Measurements from ENCODE around the gene FERMT2. TPM values are rescaled to one million over a fixed set of nuclear protein-coding genes. Genes with fewer than 3 reads are reported as not detected.

The FERMT2 gene
- total and polyA plus RNA-seq, 4 donors, result 33.2 to 170 (median 66.6) TPM

GRCh38 chr14:52852810-52853521 lies 97.9 kb downstream of the FERMT2 start:
- Histone ChIP-seq H3K36me3 (ENCODE audit: control insufficient read depth in 4 of 4, insufficient read depth in 4 of 4, low read length in 4 of 4) (peaks cover 3 to 9% (median 7%) of the 10 kb centered on the region in 4 donors), H3K9me3 (ENCODE audit: control insufficient read depth in 4 of 4, insufficient read depth in 3 of 4, low read length in 3 of 4) (no peaks in the 10 kb centered on the region), H3K4me3 (no peak overlapping the region), H3K27me3 (ENCODE audit: control insufficient read depth in 3 of 3, insufficient read depth in 3 of 3, low read length in 2 of 3) (no peaks in the 10 kb centered on the region), H3K27ac (ENCODE audit: low read depth in 1 of 2, low read length in 1 of 2) (no peak overlapping the region), H3K4me1 (ENCODE audit: control insufficient read depth in 5 of 5, insufficient read depth in 5 of 5, low read length in 5 of 5) (peaks cover 0 to 24% (median 6%) of the 10 kb centered on the region in 5 donors), H3K9ac (ENCODE audit: insufficient read depth in 1 of 2, low read length in 2 of 2) (no peak overlapping the region)
- no peak for ATAC-seq (ENCODE audit: insufficient read depth, low FRiP score)
- TF ChIP-seq CTCF (IDR thresholded peaks at IDR 0.05; ENCODE audit: control extremely low read depth, extremely low read depth), result no peak
- 56 to 64% methylated on average over 2 of the region's 2 CpGs for WGBS, 2 donors
- DNase-seq, result peak; percentile 60 to 96 (median 94)

GRCh38 chr14:52850451-52850909 lies 100.4 kb downstream of the FERMT2 start:
- WGBS, 2 donors, result 90 to 95% methylated on average over 7 of the region's 7 CpGs
- no peak overlapping the region for H3K9ac ChIP-seq (ENCODE audit: insufficient read depth in 1 of 2, low read length in 2 of 2)
- H3K36me3 ChIP-seq (ENCODE audit: control insufficient read depth in 4 of 4, insufficient read depth in 4 of 4, low read length in 4 of 4), result no peaks in the 10 kb centered on the region
- no peaks in the 10 kb centered on the region for H3K27me3 ChIP-seq (ENCODE audit: control insufficient read depth in 3 of 3, insufficient read depth in 3 of 3, low read length in 2 of 3)
- no peak overlapping the region for H3K27ac ChIP-seq (ENCODE audit: low read depth in 1 of 2, low read length in 1 of 2)
- no peak for DNase-seq
- no peak for TF ChIP-seq CTCF (IDR thresholded peaks at IDR 0.05; ENCODE audit: control extremely low read depth, extremely low read depth)
- ATAC-seq (ENCODE audit: insufficient read depth, low FRiP score), result no peak
- H3K4me3 ChIP-seq, result no peak overlapping the region
- no peaks in the 10 kb centered on the region for H3K9me3 ChIP-seq (ENCODE audit: control insufficient read depth in 4 of 4, insufficient read depth in 3 of 4, low read length in 3 of 4)
- H3K4me1 ChIP-seq (ENCODE audit: control insufficient read depth in 5 of 5, insufficient read depth in 5 of 5, low read length in 5 of 5), result peaks cover 0 to 24% (median 6%) of the 10 kb centered on the region in 5 donors

- Histone ChIP-seq H3K9ac (ENCODE audit: insufficient read depth in 1 of 2, low read length in 2 of 2) (no peak overlapping the region), H3K27me3 (ENCODE audit: control insufficient read depth in 3 of 3, insufficient read depth in 3 of 3, low read length in 2 of 3) (no peaks in the 10 kb centered on the region)
- WGBS, 2 donors, result 88 to 98% methylated on average over 5 of the region's 5 CpGs
Observed at GRCh38 chr14:52848626-52849025, 102.2 kb downstream of the FERMT2 start.

More at GRCh38 chr14:52848626-52849025, 102.2 kb downstream of the FERMT2 start:
- no peak for ATAC-seq (ENCODE audit: insufficient read depth, low FRiP score)
- Histone ChIP-seq H3K4me3 (no peak overlapping the region), H3K9me3 (ENCODE audit: control insufficient read depth in 4 of 4, insufficient read depth in 3 of 4, low read length in 3 of 4) (no peaks in the 10 kb centered on the region), H3K27ac (ENCODE audit: low read depth in 1 of 2, low read length in 1 of 2) (no peak overlapping the region), H3K36me3 (ENCODE audit: control insufficient read depth in 4 of 4, insufficient read depth in 4 of 4, low read length in 4 of 4) (no peaks in the 10 kb centered on the region), H3K4me1 (ENCODE audit: control insufficient read depth in 5 of 5, insufficient read depth in 5 of 5, low read length in 5 of 5) (peaks cover 0 to 24% (median 13%) of the 10 kb centered on the region in 5 donors)
- DNase-seq, result no peak
- no peak for TF ChIP-seq CTCF (IDR thresholded peaks at IDR 0.05; ENCODE audit: control extremely low read depth, extremely low read depth)
